Measurements from ENCODE around the gene GOLIM4. TPM values are rescaled to one million over a fixed set of nuclear protein-coding genes. Genes with fewer than 3 reads are reported as not detected.
A peak's percentile ranks its signal among the peaks of the same experiment; 100 is the strongest.

Gene GOLIM4
- total and polyA plus RNA-seq, 11 donors = 31.5 to 106 (median 65.5) TPM

GRCh38 chr3:168048414-168049330 lies 47.1 kb downstream of the GOLIM4 start:
- WGBS, 4 donors = 51 to 55% (median 54%) methylated on average over 5 of the region's 5 CpGs
- DNase-seq = peak in 1 of 5 donors; percentile 42
- TF ChIP-seq POLR2A (IDR thresholded peaks at IDR 0.05) = no peak
- TF ChIP-seq CTCF (IDR thresholded peaks at IDR 0.05) = no peak
- no peak overlapping the region for H3K4me3 ChIP-seq
- H3K36me3 ChIP-seq = peaks cover 0 to 9% (median 0%) of the 10 kb centered on the region in 9 donors
- intact Hi-C loops (cut with DNase I) = loop anchor here in 6 of 10 donors (1.0 to 10.0 kb wide), 8 partner anchors 44 to 796 kb away; partner anchors contain the start of genes GOLIM4 (in 2 of the 6), PDCD10 (in 1 of the 6) and SERPINI1 (in 1 of the 6)
- H3K9me3 ChIP-seq = no peaks in the 10 kb centered on the region
- peaks cover 0 to 69% (median 32%) of the 10 kb centered on the region in 12 donors for H3K4me1 ChIP-seq
- ATAC-seq = peak in 2 of 4 donors; percentile 8 to 40
- no peaks in the 10 kb centered on the region for H3K27me3 ChIP-seq
- peak overlapping the region in 9 of 12 donors; percentile 23 to 72 (median 53) for H3K27ac ChIP-seq

GRCh38 chr3:168047936-168048335 lies 47.8 kb downstream of the GOLIM4 start:
- Histone ChIP-seq H3K4me3 (no peak overlapping the region), H3K36me3 (peaks cover 0 to 16% (median 4%) of the 10 kb centered on the region in 9 donors), H3K27me3 (no peaks in the 10 kb centered on the region), H3K9me3 (no peaks in the 10 kb centered on the region), H3K27ac (peak overlapping the region in 1 of 12 donors; percentile 40), H3K4me1 (peaks cover 0 to 65% (median 34%) of the 10 kb centered on the region in 12 donors)
- DNase-seq (no peak), ATAC-seq (no peak)
- TF ChIP-seq POLR2A (IDR thresholded peaks at IDR 0.05) = no peak
- no peak for TF ChIP-seq CTCF (IDR thresholded peaks at IDR 0.05)
- intact Hi-C loops (cut with DNase I) = loop anchor here (1.0 to 10.0 kb wide), 9 partner anchors 44 to 797 kb away; partner anchors contain the start of genes GOLIM4 (in 3 of the 10), PDCD10 (in 1 of the 10) and SERPINI1 (in 1 of the 10)
- WGBS, 4 donors = 75 to 83% (median 79%) methylated on average over 3 of the region's 3 CpGs

GRCh38 chr3:168047190-168047795 lies 48.4 kb downstream of the GOLIM4 start:
- no peaks in the 10 kb centered on the region for H3K9me3 ChIP-seq
- intact Hi-C loops (cut with DNase I) = loop anchor here (1.0 to 10.0 kb wide), 9 partner anchors 45 to 798 kb away; partner anchors contain the start of genes GOLIM4 (in 2 of the 10), PDCD10 (in 1 of the 10) and SERPINI1 (in 1 of the 10)
- WGBS, 4 donors = 73 to 81% (median 78%) methylated on average over 1 of the region's 1 CpG
- no peak overlapping the region for H3K27ac ChIP-seq
- ATAC-seq (peak; percentile 33 to 67 (median 64)), DNase-seq (no peak)
- H3K36me3 ChIP-seq = peaks cover 0 to 22% (median 10%) of the 10 kb centered on the region in 9 donors
- no peaks in the 10 kb centered on the region for H3K27me3 ChIP-seq
- H3K4me3 ChIP-seq = no peak overlapping the region
- TF ChIP-seq POLR2A (IDR thresholded peaks at IDR 0.05) (no peak), CTCF (IDR thresholded peaks at IDR 0.05) (peak; percentile 67 to 96 (median 90))
- H3K4me1 ChIP-seq = peaks cover 0 to 62% (median 34%) of the 10 kb centered on the region in 12 donors
